ENCODE measurements around the gene HOXA4.

The HOXA4 gene

DNA sequence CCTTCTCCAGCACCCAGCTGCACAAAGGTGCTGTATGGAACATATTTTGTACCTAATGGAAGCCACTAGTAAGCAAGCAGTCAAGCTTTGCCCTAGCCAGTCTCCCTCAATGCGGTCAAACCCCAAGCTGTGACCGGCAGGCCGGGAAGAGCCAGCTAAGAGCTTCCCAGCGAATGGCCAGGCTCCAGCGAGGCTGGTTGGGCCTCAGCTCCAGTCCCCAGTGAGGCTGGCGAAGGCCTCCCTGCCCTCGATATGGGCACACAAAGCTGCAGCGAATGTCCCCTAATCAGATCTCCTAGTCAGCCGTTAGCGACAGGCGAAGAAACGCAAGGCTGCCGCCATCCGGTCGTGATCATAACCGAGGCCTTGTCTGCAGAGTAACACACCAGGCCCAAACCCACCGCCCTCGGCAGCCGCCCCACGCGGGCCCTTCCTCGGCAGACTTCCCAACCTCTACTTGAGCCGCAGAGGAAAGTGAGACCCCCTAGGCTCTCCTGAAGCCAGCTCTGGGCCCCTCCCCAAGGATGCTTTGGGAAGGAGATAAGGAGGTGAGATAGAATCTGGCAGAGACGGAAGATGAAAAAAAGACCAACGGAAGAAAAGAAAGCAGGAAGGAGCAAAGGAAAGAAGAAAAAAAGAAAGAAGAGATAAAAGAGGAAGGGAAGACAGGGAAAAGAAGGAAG is 37.8 kb upstream of the HOXA4 start:
- DNase-seq, result no peak

DNA sequence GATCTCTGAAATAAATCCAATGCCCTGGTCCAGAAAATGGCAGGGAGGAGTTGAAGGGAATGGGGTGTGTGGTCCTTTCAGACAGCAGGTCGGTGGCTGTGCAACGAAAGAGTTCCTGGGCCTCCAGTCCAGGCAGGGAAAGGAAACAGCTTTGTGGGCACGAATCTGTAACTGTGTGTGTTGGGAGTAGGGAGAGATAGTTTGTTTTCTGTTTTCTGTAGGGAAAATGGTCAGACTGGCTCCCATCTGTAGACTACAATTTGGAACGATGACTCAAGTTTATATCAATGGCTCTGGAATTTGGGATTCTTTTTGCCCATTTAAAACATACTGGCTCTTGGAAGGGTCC is 37.3 kb upstream of the HOXA4 start:
- no peak for DNase-seq

DNA sequence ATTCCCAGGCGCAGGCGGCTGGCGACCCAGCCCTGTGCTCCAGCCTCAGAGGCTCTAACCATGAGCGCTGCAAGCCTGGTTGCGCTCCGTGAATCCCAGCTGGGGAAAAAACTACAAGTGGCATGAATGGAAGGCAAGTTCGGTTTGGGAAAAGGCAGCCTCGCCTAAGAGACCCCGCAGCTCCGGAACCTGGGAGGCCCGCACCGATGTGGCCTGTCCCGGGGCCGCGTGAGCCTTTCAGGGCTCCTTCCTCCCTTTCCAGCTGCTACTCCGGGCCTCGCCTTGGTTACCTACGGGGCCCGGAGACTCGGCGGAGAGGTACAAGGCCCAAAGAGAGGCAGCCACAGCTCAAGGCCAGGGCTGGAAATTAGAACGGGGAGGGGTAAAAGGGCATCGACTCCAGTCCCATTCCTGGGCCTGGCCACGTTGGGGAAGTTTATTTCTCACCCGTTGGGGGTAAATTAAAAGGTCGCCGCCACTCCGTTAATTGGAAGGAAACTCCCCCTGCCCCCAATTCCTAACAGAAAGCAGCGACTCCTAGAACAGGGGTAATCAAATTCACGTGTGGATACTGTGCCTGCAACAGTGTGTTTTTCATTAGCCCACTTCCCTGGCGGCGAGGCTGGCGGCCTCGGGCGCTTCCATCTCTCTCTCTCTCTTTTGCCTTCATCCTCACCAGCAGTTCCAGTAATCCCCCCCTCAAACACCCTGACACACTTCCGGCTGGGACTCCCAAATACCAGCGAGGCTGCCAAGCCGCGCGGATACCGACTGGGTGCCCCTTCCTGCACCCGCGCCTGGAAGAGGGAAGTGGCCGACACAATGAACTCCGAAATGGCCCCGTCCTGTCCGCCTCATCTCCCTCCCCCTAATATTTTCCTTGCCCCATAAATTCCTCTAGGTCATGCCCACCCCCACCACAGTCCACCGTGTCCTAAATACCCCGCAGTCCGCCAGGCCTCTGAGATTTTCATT is 36.3 kb upstream of the HOXA4 start:
- DNase-seq, result no peak

DNA sequence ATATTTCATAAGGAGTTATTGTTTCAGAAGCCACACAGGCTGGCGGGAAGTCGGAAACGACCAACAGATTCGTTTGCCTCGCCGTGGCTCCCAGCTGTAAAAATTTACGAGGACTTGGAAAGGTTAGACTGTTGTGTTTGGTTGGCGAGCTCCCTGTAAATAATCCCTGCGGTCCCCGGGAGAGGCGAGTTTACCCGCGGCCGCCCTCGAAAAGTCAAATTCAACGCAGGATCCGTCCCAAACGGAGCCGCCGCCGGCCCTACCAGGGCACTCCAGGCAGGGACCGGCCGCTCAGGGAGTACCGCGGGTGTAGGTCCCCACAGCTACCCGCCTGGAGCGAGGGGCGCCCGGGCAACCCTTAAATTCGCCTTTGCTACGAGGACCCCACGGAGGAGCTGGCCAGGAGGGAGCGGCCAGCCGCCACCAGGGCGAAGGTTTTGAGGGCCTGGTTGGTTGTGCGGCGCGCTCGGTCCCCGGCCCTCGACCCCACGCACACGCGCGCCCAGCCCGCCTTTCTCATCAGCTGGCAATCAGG is 35.5 kb upstream of the HOXA4 start:
- DNase-seq, result no peak

DNA sequence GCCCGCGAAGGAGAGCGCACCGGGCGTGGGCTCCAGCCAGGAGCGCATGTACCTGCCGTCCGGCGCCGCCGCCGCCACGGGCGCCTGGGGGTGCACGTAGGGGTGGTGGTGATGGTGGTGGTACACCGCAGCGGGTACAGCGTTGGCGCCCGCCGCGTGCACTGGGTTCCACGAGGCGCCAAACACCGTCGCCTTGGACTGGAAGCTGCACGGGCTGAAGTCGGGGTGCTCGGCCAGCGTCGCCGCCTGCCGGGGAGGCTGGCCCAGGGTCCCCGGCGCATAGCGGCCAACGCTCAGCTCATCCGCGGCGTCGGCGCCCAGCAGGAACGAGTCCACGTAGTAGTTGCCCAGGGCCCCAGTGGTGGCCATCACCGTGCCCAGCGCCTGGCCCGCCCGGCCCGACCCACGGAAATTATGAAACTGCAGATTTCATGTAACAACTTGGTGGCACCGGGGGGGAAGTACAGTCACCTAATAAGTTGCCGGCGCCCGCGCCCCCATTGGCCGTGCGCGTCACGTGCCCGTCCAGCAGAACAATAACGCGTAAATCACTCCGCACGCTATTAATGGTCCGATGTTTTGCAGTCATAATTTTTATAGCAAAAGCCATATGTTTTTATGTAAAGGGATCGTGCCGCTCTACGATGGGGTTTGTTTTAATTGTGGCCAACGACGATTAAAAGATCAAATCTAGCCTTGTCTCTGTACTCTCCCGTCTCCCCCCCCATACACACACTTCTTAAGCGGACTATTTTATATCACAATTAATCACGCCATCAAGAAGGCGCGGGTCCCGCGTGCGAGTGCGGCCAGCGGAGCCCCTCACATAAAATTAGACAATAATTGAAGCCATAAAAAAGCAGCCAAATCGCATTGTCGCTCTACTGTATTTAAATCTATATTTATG is 34.8 kb upstream of the HOXA4 start, which contains the start of gene HOXA9:
HOXA9 (minus strand) TSS at position 449 of the 907 bp plus-strand sequence; CDS start at position 369, 80 bp downstream.
- DNase-seq, result no peak

DNA sequence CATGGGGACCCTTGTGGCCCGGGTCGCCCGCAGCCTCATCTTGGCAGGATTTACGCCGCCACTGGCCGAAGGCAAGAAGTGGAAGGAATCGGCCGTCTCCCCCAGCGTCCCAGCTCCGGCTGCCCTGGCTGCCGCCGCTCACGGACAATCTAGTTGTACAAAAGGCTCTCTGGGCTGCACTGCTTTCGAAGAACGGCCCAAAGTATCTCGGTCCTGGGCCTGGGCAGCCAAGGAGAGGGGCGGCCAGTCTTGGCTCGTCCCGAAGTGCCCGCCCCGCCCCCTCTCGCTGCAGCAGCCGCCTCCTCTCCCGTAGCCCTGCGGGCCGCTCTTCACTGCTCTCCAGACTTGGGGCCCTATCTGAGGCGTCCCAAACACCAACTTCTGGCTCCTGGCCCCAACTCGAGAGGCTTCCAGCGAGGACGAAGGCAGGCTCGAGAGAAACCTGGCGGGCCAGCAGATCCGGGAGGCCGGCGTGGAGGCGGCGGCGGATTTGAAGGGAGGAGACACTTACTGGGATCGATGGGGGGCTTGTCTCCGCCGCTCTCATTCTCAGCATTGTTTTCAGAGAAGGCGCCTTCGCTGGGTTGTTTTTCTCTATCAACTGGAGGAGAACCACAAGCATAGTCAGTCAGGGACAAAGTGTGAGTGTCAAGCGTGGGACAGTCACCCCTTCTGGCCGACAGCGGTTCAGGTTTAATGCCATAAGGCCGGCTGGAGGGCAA is 34.0 kb upstream of the HOXA4 start:
- no peak for DNase-seq

DNA sequence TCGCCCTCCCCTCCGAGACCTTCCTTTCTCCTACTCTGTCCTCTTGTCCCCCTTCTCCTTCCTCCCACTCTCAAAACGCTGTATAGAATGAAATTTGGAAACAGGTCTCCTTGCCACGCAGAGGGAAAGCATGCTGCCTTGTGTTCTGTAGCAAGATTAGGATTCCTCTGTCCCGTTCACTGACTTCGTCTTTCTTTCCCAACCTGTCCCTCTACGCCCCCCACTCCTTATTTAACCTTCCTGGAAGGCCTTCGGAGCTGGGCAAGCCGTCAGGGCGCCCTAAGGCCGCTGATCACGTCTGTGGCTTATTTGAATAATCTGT is 33.4 kb upstream of the HOXA4 start:
- no peak for DNase-seq

DNA sequence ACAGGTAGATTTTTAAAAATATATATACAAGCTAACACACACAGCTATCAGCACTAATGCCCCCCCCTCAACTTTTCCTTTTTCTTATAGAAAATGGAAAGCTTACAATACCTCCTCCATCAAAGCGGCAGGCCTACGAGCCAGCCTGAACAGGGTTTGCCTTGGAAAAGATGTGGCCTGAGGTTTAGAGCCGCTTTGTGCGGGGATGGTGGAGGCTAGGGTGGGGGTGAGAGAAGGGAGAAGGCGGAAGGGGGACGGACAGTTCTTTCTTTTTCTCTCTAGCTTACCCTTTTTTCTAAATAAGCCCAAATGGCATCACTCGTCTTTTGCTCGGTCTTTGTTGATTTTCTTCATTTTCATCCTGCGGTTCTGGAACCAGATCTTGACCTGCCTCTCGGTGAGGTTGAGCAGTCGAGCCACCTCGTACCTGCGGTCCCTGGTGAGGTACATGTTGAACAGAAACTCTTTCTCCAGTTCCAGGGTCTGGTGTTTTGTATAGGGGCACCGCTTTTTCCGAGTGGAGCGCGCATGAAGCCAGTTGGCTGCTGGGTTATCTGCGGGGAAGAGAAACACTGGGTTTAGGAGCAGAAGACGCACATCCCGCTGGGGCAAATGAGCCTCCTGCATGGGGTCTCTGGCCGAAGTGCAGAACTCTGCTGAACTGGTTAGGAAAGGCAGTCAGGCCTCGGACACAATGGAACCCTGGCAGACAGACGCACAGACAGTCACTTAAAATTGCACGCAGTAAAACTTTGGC is 32.9 kb upstream of the HOXA4 start:
- no peak for DNase-seq

DNA sequence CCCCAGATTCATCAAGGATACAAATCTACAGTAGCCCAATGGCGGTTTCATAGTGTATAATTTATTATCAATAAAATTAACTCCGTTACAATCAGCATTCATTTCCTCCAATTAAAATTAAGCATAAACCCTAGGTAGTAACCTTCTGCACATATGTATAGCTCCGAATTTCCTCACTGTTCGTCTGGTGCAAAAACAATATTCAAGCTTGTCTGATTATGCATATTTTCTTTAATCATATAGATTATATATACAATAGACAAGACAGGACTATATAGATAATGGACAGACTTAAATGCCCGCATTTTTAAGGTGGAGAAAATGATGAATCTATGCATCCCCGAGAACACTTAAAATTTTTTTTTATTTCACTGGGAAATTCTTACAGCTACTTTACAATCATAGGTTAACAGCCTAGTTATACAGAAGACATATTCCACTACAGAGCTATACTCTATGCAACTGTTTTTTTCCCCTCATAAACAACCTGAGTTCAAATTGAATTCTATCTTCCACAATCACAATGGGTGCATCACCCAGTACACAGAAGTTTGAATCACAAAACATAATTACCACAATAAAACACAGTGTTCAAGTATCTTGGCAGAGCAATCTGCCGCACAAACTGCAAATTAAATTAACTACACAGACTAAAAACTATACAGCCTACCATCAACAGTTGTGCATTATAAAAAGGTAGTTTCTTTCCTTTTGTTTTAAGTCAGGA is 32.2 kb upstream of the HOXA4 start:
- DNase-seq, result no peak

DNA sequence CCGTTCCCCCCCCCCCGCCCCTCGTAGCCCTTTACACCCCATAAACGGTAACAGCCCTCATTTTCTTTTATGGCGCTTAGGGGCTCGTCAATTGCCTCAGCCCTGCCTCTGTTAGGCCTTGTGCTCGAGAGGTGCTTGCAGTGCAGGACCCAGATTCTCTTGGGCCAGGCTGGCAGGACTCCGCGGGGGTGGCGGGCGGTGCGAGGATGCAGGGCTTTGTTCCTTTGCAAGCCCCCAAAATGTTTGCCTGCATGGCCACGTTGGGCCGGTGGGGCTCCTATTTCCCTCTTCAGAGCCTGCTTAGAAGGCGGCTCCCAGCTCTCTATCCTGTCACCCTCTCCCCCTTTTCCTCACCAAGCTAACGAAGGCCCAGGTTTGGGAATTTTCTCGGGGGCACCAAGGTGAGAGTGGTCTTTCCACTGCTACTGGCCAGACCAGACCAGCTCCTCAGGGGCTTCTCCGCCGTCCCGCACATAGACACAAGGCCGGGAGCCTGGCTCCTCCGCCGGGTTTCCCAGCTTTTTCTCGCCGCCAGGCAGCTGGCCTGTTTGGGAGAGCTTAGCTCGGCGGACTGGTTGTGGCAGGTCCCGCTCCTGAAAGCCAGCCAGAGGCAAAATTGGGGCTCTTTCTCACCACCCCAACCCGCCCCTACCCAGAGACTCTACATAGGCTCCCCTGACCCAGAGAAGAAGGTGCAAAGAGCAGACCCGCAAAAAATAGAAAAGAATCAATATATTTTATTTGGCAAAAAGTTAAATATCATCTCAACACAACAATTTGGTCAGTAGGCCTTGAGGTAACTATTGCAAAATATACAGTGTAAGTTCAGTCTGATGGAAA is 31.4 kb upstream of the HOXA4 start:
- no peak for DNase-seq

DNA sequence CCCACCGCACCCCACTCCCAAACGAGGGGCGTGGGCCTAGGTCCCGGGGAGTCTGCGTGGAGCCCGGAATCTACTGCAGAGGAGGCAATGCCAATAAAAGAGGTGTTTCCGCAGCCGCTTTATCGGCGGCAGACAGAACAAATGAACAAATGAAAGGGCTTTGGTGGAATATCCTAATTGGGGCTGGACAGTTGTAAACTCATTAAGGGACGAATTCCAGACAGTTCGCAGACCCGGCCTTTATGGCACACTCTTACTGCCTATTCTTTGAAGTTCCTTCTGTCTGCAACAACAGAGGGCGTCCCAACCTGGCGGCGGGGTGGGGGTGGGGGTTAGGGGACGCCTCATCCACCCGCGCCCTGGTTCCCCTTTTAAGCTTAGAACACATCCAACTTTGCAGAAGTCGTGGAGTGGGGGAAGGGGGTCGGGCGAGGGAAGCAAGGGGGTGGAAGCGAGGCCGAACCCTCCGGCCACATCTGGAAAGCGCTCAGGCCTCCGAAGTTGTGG is 30.7 kb upstream of the HOXA4 start:
- DNase-seq, result no peak

DNA sequence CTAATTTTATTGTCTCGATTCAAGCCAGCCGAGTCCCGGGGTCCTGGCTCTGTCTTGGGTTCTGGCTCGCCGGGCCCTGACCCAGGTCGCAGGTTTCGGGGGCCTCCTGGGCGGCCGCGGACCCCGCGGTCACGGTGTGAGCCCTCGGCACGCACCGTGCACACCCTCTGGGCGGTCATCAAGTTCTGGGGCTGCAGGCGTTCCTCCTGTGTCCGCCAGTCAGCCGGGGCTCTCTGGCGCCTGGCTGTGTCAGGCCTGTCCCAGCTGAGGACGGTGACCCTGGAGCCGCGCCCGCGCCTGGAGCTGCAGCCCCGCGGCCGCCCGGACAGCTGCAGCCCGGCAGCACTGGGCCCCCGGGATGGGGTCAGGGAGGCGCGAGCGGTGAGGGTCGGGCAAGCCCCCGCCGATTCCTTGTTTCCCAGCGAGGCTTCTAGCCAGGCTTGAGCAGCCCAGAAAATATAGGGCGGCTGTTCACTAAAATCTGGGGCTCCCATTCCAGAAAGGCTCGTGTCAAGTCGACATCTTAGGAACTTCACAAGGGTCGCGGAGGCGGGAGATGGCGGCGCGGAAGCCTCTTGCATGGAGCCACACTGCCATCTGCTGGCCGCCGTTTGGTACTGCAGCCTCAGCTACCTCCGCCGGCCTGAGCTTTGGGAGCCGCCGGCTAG is 30.1 kb upstream of the HOXA4 start:
- peak; percentile 90 for DNase-seq

DNA sequence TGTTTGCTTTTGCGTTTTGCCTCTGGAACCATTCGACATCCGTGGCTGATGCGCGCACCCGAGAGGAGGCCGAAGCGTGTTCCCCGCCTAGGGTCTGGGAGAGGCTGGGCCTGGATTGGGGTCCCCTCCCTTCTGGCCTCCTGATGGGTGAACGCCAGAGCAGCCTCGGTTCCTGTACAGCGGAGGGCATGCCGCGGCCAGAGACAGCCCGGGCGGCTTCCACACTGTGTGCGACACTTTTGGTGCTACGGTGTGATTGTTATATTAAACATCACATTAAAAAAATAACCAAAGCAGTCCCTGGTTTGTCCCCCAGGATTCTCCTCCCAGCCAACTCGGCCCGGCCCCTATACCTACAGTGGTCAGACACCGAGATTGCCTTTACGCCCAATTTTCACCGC is 29.6 kb upstream of the HOXA4 start:
- no peak for DNase-seq

DNA sequence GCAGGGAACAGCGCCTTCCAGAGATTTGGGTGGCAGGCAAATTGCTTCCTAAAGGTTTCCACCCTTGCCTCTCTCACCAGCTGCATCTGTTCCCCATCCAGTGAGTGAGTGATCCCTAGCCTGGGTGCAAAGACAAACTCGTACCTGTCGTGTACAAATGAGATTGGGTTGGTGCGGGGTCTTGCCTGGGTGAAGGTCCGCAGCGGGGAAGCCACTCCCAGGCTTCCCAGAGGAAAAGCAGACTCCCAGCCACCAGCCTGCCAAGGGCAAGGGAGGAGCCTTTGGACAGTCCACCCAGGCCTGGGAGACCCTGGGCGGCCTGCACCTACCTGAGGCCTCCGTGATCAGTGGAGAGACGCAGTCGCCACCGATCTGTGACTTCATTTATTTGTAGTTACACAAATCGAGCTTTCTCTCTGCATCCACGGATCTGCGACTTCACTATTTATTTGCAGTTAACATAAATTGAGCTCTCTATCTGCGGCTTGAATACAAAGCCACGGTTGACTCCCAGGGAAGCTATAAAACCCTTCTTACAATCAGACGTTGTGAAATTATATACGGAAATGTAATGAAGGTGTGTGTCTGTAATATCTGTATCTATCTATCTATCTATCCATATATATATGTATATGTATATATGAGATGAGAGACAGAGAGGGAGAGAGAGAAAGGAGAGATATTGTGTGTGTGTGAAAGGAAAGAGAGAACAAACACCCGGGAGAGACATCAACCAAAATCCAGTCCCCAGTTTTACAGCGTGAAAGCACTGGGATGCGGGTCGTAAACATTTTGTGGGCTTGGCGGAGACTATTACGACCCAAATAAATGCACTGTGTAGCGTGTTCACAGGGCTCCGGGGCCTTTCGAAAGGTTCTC is 28.9 kb upstream of the HOXA4 start:
- no peak for DNase-seq

DNA sequence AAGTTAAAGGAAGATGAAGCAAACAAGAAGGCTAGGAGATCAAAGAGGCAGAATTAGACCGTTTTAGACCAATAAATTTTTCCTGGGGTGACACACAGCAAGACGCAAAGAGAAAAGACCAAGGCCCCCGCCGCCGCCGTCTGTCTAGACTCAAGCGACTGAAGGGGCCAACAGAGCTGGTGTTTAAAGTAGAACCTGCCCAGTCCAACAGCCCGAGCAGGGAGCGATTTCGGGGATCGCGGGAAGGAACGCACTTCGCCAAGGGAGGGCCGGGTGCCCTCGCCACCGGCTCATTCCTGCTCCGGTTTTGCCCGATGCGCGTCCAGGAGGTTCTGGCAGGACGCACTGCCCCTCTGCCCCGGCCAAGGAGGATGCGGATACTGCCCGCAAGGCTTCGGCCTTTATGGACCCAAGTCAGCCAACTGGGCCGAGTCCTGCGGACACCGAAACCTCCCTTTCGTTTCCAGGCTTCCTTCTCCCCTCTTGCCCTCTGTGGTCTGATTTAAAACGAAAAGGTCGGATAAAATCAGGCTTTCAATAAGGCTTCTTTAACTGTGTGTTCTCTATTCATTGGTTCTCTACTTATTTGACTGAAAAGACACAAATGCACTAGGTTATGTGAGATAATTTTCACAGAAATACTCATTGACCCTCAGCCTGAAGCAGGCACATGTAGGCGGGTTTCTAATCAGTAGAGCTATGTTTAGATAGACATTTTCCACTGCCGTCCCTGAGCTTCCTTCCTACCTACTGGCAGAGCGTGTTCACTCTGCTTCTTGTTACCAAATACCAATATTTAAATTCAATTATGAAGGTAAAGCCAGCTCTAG is 28.1 kb upstream of the HOXA4 start:
- DNase-seq, result no peak

DNA sequence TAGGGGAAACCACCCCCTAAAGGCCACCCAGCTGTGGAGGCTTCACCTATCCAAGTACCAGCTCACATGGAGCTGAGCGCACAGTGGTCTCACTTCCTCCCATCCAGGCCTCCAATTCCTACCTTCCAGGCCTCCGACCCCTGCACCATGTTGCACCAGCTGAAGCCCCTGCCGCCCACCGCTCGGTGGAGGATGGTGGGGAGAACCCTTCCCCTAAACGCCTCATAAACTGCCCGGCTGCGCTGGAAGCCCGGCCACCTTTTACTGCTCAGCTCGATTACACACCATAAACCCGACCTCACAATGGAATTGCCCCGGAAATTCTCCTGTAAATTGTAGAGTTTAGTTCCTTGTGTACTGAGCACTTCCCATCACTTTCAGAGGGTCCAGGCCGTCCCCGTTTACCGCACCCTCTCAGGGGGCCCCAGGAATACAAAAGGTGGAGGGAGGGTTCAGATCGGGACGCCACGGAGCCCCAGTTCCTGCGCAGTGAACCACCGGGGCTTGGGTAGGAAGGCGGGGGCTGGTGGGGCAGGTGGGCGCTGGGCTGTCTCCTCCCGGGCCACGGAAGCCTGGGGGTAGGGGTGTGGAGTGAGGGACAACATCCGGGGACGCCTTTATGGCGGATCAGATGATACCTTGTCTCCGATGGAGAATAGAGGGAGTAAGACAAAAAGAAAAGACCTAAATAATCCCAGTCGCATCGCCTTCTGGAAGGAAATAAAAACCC is 27.3 kb upstream of the HOXA4 start:
- DNase-seq, result no peak

Measured in stimulated activated CD4-positive, alpha-beta T cell treated with anti-CD3 and anti-CD28 coated beads, Interleukin-12 subunit alpha, Interleukin-12 subunit beta, amount 100 ng/mL, for 4 hours (primary cell).